HG03442 (cell line): ENCODE results near the gene CNGB1.
"Not testable (repeated sequence)": the region's sequence is repeated elsewhere in the genome, so short reads cannot be mapped to it uniquely, and the experiment has no call there.

Experiments used
- ATAC-seq: cut with Tn5 transposase; IDR thresholded peaks from one replicate; pipeline ENCODE4 v1.9.1; 2021; ENCODE audit warnings: mild to moderate bottlenecking, moderate library complexity; ENCODE audit not compliant: unreplicated experiment

Gene CNGB1

GRCh38 chr16:57912529-57913260 is 58.2 kb downstream of the CNGB1 start:
- ATAC-seq, result no peak

GRCh38 chr16:57911743-57912142 is 59.2 kb downstream of the CNGB1 start:
- ATAC-seq, result no peak

- ATAC-seq, result no peak
Observed at GRCh38 chr16:57910696-57911095, 60.2 kb downstream of the CNGB1 start.

GRCh38 chr16:57908409-57908987 is 62.4 kb downstream of the CNGB1 start:
- ATAC-seq, result no peak

GRCh38 chr16:57906382-57907316 is 64.3 kb downstream of the CNGB1 start:
- ATAC-seq, result no peak

- ATAC-seq, result no peak
Observed at GRCh38 chr16:57904101-57904500, 66.8 kb downstream of the CNGB1 start.

- no peak for ATAC-seq
Observed at GRCh38 chr16:57903656-57904055, 67.3 kb downstream of the CNGB1 start.

- ATAC-seq, result no peak
Observed at GRCh38 chr16:57901480-57902069, 69.4 kb downstream of the CNGB1 start.

- ATAC-seq, result no peak
Observed at GRCh38 chr16:57900796-57901479, 70.0 kb downstream of the CNGB1 start.

GRCh38 chr16:57899771-57900661 is 70.9 kb downstream of the CNGB1 start:
- no peak for ATAC-seq

- no peak for ATAC-seq
Observed at GRCh38 chr16:57898961-57899360, 72.0 kb downstream of the CNGB1 start.

- no peak for ATAC-seq
Observed at GRCh38 chr16:57897996-57898395, 72.9 kb downstream of the CNGB1 start.

GRCh38 chr16:57897053-57897784 is 73.7 kb downstream of the CNGB1 start:
- no peak for ATAC-seq

GRCh38 chr16:57895081-57895547 is 75.8 kb downstream of the CNGB1 start:
- ATAC-seq, result not testable (repeated sequence)

- ATAC-seq, result no peak
Observed at GRCh38 chr16:57894390-57895080, 76.4 kb downstream of the CNGB1 start.

- ATAC-seq, result no peak
Observed at GRCh38 chr16:57893559-57894389, 77.2 kb downstream of the CNGB1 start.

GRCh38 chr16:57893217-57893558 is 77.7 kb downstream of the CNGB1 start:
- ATAC-seq, result no peak
